H9 (cell line): ENCODE results near the gene LRP1B. TPM values are rescaled to one million over a fixed set of nuclear protein-coding genes. Genes with fewer than 3 reads are reported as not detected.
"Not testable (repeated sequence)": the region's sequence is repeated elsewhere in the genome, so short reads cannot be mapped to it uniquely, and the experiment has no call there.

Experiments
- DNase-seq: peaks from one replicate; pipeline ENCODE4 v3.0.0-alpha.2; 2017
- H2AFZ ChIP-seq: one replicate; pipeline ENCODE4 v1.6.1; 2013; ENCODE audit warnings: mild to moderate bottlenecking, low read length, control low read depth, moderate library complexity
- H2AK5ac ChIP-seq: 2 replicates; pipeline ENCODE4 v1.6.1; 2013; ENCODE audit warnings: low read length, control low read depth, mixed read lengths; ENCODE audit not compliant: insufficient read length
- H2BK120ac ChIP-seq: one replicate; pipeline ENCODE4 v1.6.1; 2013; ENCODE audit warnings: low read depth, mild to moderate bottlenecking, low read length, control low read depth, inconsistent platforms; ENCODE audit not compliant: poor library complexity, severe bottlenecking
- H2BK12ac ChIP-seq: 2 replicates; pipeline ENCODE4 v1.6.1; 2013; ENCODE audit warnings: low read length, control low read depth, mixed read lengths, low read depth; ENCODE audit not compliant: insufficient read length
- H2BK15ac ChIP-seq: 2 replicates; pipeline ENCODE4 v1.6.1; 2013; ENCODE audit warnings: low read depth, low read length, control low read depth
- H2BK20ac ChIP-seq: one replicate; pipeline ENCODE4 v1.6.1; 2013; ENCODE audit warnings: low read depth, mild to moderate bottlenecking, low read length, control low read depth, inconsistent platforms; ENCODE audit not compliant: poor library complexity, severe bottlenecking
- H2BK5ac ChIP-seq: 2 replicates; pipeline ENCODE4 v1.6.1; 2013; ENCODE audit warnings: low read length, control low read depth, mixed read lengths; ENCODE audit not compliant: insufficient read length
- H3K14ac ChIP-seq: 2 replicates; pipeline ENCODE4 v1.6.1; 2013; ENCODE audit warnings: low read length, control low read depth; ENCODE audit not compliant: insufficient read depth
- H3K18ac ChIP-seq: 2 replicates; pipeline ENCODE4 v1.6.1; 2013; ENCODE audit warnings: low read depth, mild to moderate bottlenecking, mixed read lengths, low read length, control low read depth; ENCODE audit not compliant: insufficient read length
- H3K23ac ChIP-seq: 2 replicates; pipeline ENCODE4 v1.6.1; 2013; ENCODE audit warnings: low read length, control low read depth, mixed read lengths, low read depth; ENCODE audit not compliant: insufficient read length
- H3K23me2 ChIP-seq: 2 replicates; pipeline ENCODE4 v1.6.1; 2013; ENCODE audit warnings: low read depth, mild to moderate bottlenecking, mixed read lengths, low read length, control low read depth; ENCODE audit not compliant: insufficient read length, poor library complexity, severe bottlenecking
- H3K27ac ChIP-seq: 2 replicates; pipeline ENCODE4 v1.5.1; 2013; ENCODE audit warnings: low read length, control low read depth, mixed read lengths, low read depth; ENCODE audit not compliant: insufficient read length
- H3K27me3 ChIP-seq: 2 replicates; pipeline ENCODE4 v1.6.1; 2013; ENCODE audit warnings: low read length, control low read depth, inconsistent platforms; ENCODE audit not compliant: insufficient read depth
- H3K4ac ChIP-seq: 2 replicates; pipeline ENCODE4 v1.6.1; 2013; ENCODE audit warnings: low read depth, mild to moderate bottlenecking, control low read depth, inconsistent platforms, low read length, moderate library complexity
- H3K4me1 ChIP-seq: 2 replicates; pipeline ENCODE4 v1.6.1; 2013; ENCODE audit warnings: low read length, control low read depth, inconsistent platforms; ENCODE audit not compliant: insufficient read depth
- H3K4me2 ChIP-seq: 2 replicates; pipeline ENCODE4 v1.6.1; 2013; ENCODE audit warnings: low read length, control low read depth, mixed read lengths; ENCODE audit not compliant: insufficient read length, insufficient read depth
- H3K56ac ChIP-seq: 2 replicates; pipeline ENCODE4 v1.6.1; 2013; ENCODE audit warnings: low read depth, mild to moderate bottlenecking, mixed read lengths, low read length, control low read depth; ENCODE audit not compliant: insufficient read length
- H3K79me1 ChIP-seq: 2 replicates; pipeline ENCODE4 v1.6.1; 2013; ENCODE audit warnings: low read depth, mild to moderate bottlenecking, moderate library complexity, low read length, control low read depth, inconsistent platforms; ENCODE audit not compliant: insufficient read depth, poor library complexity, severe bottlenecking
- H3K79me2 ChIP-seq: 2 replicates; pipeline ENCODE4 v1.6.1; 2013; ENCODE audit warnings: low read length, control low read depth, inconsistent platforms; ENCODE audit not compliant: insufficient read depth
- H3K9ac ChIP-seq: 2 replicates; pipeline ENCODE4 v1.6.1; 2013; ENCODE audit warnings: low read length, control low read depth, mixed read lengths; ENCODE audit not compliant: insufficient read length; ENCODE audit errors: extremely low read depth
- H3K9me3 ChIP-seq: one replicate; pipeline ENCODE4 v1.6.1; 2013; ENCODE audit warnings: low read depth, low read length, inconsistent platforms; ENCODE audit not compliant: control insufficient read depth
- H3T11ph ChIP-seq: one replicate; pipeline ENCODE4 v1.6.1; 2013; ENCODE audit warnings: mild to moderate bottlenecking, low read length, control low read depth, inconsistent platforms
- H4K20me1 ChIP-seq: one replicate; pipeline ENCODE4 v1.6.1; 2013; ENCODE audit not compliant: control insufficient read depth, insufficient read length, insufficient read depth
- H4K5ac ChIP-seq: 2 replicates; pipeline ENCODE4 v1.6.1; 2013; ENCODE audit warnings: low read depth, mild to moderate bottlenecking, mixed read lengths, low read length, control low read depth; ENCODE audit not compliant: insufficient read length
- H4K8ac ChIP-seq: replicated peaks from 2 replicates; pipeline ENCODE4 v1.6.1; 2013; ENCODE audit warnings: low read length, control low read depth, mixed read lengths, low read depth; ENCODE audit not compliant: insufficient read length
- H4K91ac ChIP-seq: 2 replicates; pipeline ENCODE4 v1.6.1; 2013; ENCODE audit warnings: low read depth, mild to moderate bottlenecking, moderate library complexity, mixed read lengths, low read length, control low read depth; ENCODE audit not compliant: insufficient read length
- H3K27ac Mint-ChIP-seq, 3 experiments: 2 replicates in 2 of 3; 3 replicates in 1 of 3; pipeline ENCODE4 v1.8.0; 2020 to 2021; ENCODE audit warnings: mixed read lengths in 3 of 3, mild to moderate bottlenecking in 1 of 3, moderate library complexity in 1 of 3
- H3K27me3 Mint-ChIP-seq: 2 replicates; pipeline ENCODE4 v1.8.0; 2021; ENCODE audit warnings: low read depth, mild to moderate bottlenecking, moderate library complexity, mixed read lengths
- H3K36me3 Mint-ChIP-seq, 3 experiments: 2 replicates in 2 of 3; 3 replicates in 1 of 3; pipeline ENCODE4 v1.8.0; 2020 to 2021; ENCODE audit warnings: low read depth in 3 of 3, mixed read lengths in 3 of 3; ENCODE audit not compliant: insufficient read depth in 1 of 3
- H3K4me1 Mint-ChIP-seq, 2 experiments: 2 replicates each; pipeline ENCODE4 v1.8.0; 2020; ENCODE audit warnings: mixed read lengths in 2 of 2
- H3K4me3 Mint-ChIP-seq, 2 experiments: 2 replicates in 1 of 2; 3 replicates in 1 of 2; pipeline ENCODE4 v1.8.0; 2020 to 2021; ENCODE audit warnings: mild to moderate bottlenecking in 2 of 2, mixed read lengths in 2 of 2, moderate library complexity in 1 of 2
- H3K9me3 Mint-ChIP-seq, 2 experiments: 2 replicates in 1 of 2; 3 replicates in 1 of 2; pipeline ENCODE4 v1.8.0; 2020; ENCODE audit warnings: mild to moderate bottlenecking in 2 of 2, mixed read lengths in 2 of 2, moderate library complexity in 1 of 2
- CTCF ChIP-seq: fragments of 200-600 bp; sonication (generic); conservative IDR thresholded peaks from 3 replicates; pipeline ENCODE4 v1.8.0; 2021; ENCODE audit warnings: antibody characterized with exemption, mild to moderate bottlenecking
- WGBS: extraction: QIAGEN DNeasy Blood & Tissue Kit; methylation state at CpG from one replicate; pipeline ENCODE4 v1.1.7; 2013; ENCODE audit warnings: missing lambda C conversion rate, low lambda C conversion rate, mixed read lengths; ENCODE audit not compliant: insufficient read length; ENCODE audit errors: extremely low coverage; 5-methylcytosine and 5-hydroxymethylcytosine counted together
- total RNA-seq: library from RNA; stranded (reverse); gene quantifications from 2 replicates; pipeline ENCODE4 v1.2.1, GENCODE V29; 2021

LRP1B gene
- total RNA-seq, 1 experiment from 2014 or later: not detected

- H3K23ac ChIP-seq: no peak overlapping the region
- no peak overlapping the region for H2BK12ac ChIP-seq
- H3K56ac ChIP-seq: no peak overlapping the region
- H4K8ac ChIP-seq: no peak overlapping the region
- H3K4ac ChIP-seq: no peak overlapping the region
- no peak overlapping the region for H2BK120ac ChIP-seq
- Mint-ChIP-seq H3K4me3 (no peak overlapping the region), H3K27ac (no peak overlapping the region), H3K27me3 (no peaks in the 10 kb centered on the region), H3K9me3 (no peaks in the 10 kb centered on the region), H3K4me1 (no peaks in the 10 kb centered on the region; a peak in 1 of 4 replicates), H3K36me3 (no peaks in the 10 kb centered on the region)
- H2BK15ac ChIP-seq: no peak overlapping the region
- no peak overlapping the region for H2AFZ ChIP-seq
- no peak overlapping the region for H2BK20ac ChIP-seq
- no peaks in the 10 kb centered on the region for H3K23me2 ChIP-seq
- H2AK5ac ChIP-seq: no peak overlapping the region
- no peaks in the 10 kb centered on the region for H3K79me2 ChIP-seq
- no peak overlapping the region for H3K4me2 ChIP-seq
- no peaks in the 10 kb centered on the region for H3K79me1 ChIP-seq
- WGBS: no CpG with 5 or more reads among the region's 2 CpGs
- H3T11ph ChIP-seq: no peak overlapping the region
- no peaks in the 10 kb centered on the region for H4K20me1 ChIP-seq
- no peak overlapping the region for H4K91ac ChIP-seq
- H3K4me1 ChIP-seq: no peaks in the 10 kb centered on the region
- H4K5ac ChIP-seq: no peak overlapping the region
- DNase-seq: no peak
- no peak for TF ChIP-seq CTCF
- H2BK5ac ChIP-seq: no peak overlapping the region
- H3K9ac ChIP-seq: no peak overlapping the region
- H3K18ac ChIP-seq: no peak overlapping the region
- no peaks in the 10 kb centered on the region for H3K27me3 ChIP-seq
- no peaks in the 10 kb centered on the region for H3K9me3 ChIP-seq
- no peak overlapping the region for H3K27ac ChIP-seq
- H3K14ac ChIP-seq: no peak overlapping the region
Measured at GRCh38 chr2:140550821-140551220, 1580.0 kb downstream of the LRP1B start.

GRCh38 chr2:140544769-140545168 is 1586.0 kb downstream of the LRP1B start:
- H3K23ac ChIP-seq, H3K9me3 ChIP-seq, H4K91ac ChIP-seq, H2BK15ac ChIP-seq, H3K18ac ChIP-seq, H3K4ac ChIP-seq, H3K27ac Mint-ChIP-seq, H4K20me1 ChIP-seq, H3K79me2 ChIP-seq, DNase-seq, H2AK5ac ChIP-seq, H2BK5ac ChIP-seq, H4K5ac ChIP-seq, H3K14ac ChIP-seq, H3K27ac ChIP-seq, H2BK12ac ChIP-seq, H4K8ac ChIP-seq, H3K4me1 Mint-ChIP-seq, H3K9ac ChIP-seq, H3T11ph ChIP-seq, H3K4me3 Mint-ChIP-seq, H3K9me3 Mint-ChIP-seq, H3K36me3 Mint-ChIP-seq, H2BK120ac ChIP-seq, H3K27me3 ChIP-seq, H3K4me2 ChIP-seq, H2BK20ac ChIP-seq, H3K56ac ChIP-seq, H3K4me1 ChIP-seq, H3K23me2 ChIP-seq, H3K79me1 ChIP-seq, H3K27me3 Mint-ChIP-seq, H2AFZ ChIP-seq: not testable (repeated sequence)
- no CpG with 5 or more reads among the region's 2 CpGs for WGBS
